Right lobe of liver (tissue), 6 donors: ENCODE results near the gene ADGRV1. TPM values are rescaled to one million over a fixed set of nuclear protein-coding genes. Genes with fewer than 3 reads are reported as not detected.
"Not testable (repeated sequence)": the region's sequence is repeated elsewhere in the genome, so short reads cannot be mapped to it uniquely, and the experiment has no call there.

Experiments
- ATAC-seq, 4 donors: fragments of 200-7000 bp; cut with Tn5 transposase; one replicate each; pipeline ENCODE4 v1.9.1; 2020; ENCODE audit warnings: mild to moderate bottlenecking in 4 of 4, moderate library complexity in 4 of 4
- DNase-seq, 3 donors: peaks; one replicate each; pipeline ENCODE4 v3.0.0-alpha.2; 2020
- H3K27ac ChIP-seq, 3 donors: fragments of 200-600 bp; one replicate each; pipeline ENCODE4 v1.8.0; 2022
- H3K27me3 ChIP-seq, 2 donors: fragments of 200-600 bp; one replicate each; pipeline ENCODE4 v1.8.0; 2022
- H3K36me3 ChIP-seq, 4 donors: fragments of 200-600 bp; sonication (generic) in 1 of 4; one replicate each; pipeline versions ENCODE4 v1.5.1 to v1.8.0; 2017 to 2022; ENCODE audit warnings: control low read depth in 1 of 4
- H3K4me1 ChIP-seq, 4 donors: fragments of 200-600 bp; sonication (generic) in 1 of 4; one replicate each; pipeline versions ENCODE4 v1.5.1 to v1.8.0; 2017 to 2022; ENCODE audit warnings: control low read depth in 1 of 4
- H3K4me3 ChIP-seq, 3 donors: fragments of 200-600 bp; one replicate each; pipeline ENCODE4 v1.8.0; 2022
- H3K9me3 ChIP-seq, 4 donors: fragments of 200-600 bp; sonication (generic) in 1 of 4; one replicate each; pipeline versions ENCODE4 v1.5.1 to v1.8.0; 2017 to 2022; ENCODE audit warnings: control low read depth in 1 of 4
- CTCF ChIP-seq, 4 donors: fragments of 200-600 bp in 3 of 4; fragments of 450-650 bp in 1 of 4; IDR thresholded peaks; one replicate each; pipeline versions ENCODE4 v1.5.1 to v1.8.0; 2016 to 2022; ENCODE audit warnings: antibody characterized with exemption in 4 of 4, mild to moderate bottlenecking in 2 of 4
- POLR2A ChIP-seq: fragments of 450-650 bp; IDR thresholded peaks from one replicate; pipeline ENCODE4 v1.6.1; 2017; ENCODE audit warnings: antibody characterized with exemption, mild to moderate bottlenecking
- WGBS: methylation state at CpG from one replicate; pipeline ENCODE4 v1.1.6; 2018; ENCODE audit warnings: low coverage, low lambda C conversion rate; ENCODE audit not compliant: insufficient coverage; ENCODE audit errors: missing lambda C conversion rate; 5-methylcytosine and 5-hydroxymethylcytosine counted together
- intact Hi-C, 2 donors: fragments of 100-400 bp; cut with DNase I; formaldehyde crosslinking; loops; one replicate each; pipeline versions ENCODE4 v1.11.2 to v1.14.1; 2022
- total RNA-seq, 6 experiments: library from RNA; depleted of rRNA in 2 of 6; stranded (reverse); fragments of >200 nt in 2 of 6; fragmentation: NEBNext Ultra II Directional in 3 of 6; extraction: Animal tissue kit (Norgen Biotek cat#: 25700) in 3 of 6; gene quantifications; one replicate each; pipeline versions ENCODE4 v1.1.0 to v1.2.4, GENCODE V29; 2016 to 2023
- donor health status: DM: no; HTN: yes; CAD: no.
- donor health status: DM: no; HTN: no; CAD: no.
- donor health status: DM: no; HTN: no; CAD: no.
- donor health status: DM: no; HTN: yes; CAD: no.
- donor health status: DM: no; HTN: yes; CAD: no.

ADGRV1 gene
- total RNA-seq, 6 experiments from 2014 or later = 4.5 to 15.9 (median 7.4) TPM

GRCh38 chr5:90675222-90675621, 116.6 kb downstream of the ADGRV1 start:
- Histone ChIP-seq H3K4me1 (no peaks in the 10 kb centered on the region), H3K27me3 (no peaks in the 10 kb centered on the region), H3K4me3 (no peak overlapping the region), H3K27ac (no peak overlapping the region), H3K9me3 (no peaks in the 10 kb centered on the region), H3K36me3 (no peaks in the 10 kb centered on the region)
- 55% methylated on average over 8 of the region's 8 CpGs for WGBS
- intact Hi-C loops = no loop called here
- no peak for ATAC-seq
- TF ChIP-seq POLR2A (no peak), CTCF (IDR thresholded peaks at IDR 0.05) (no peak)
- DNase-seq = no peak

DNA sequence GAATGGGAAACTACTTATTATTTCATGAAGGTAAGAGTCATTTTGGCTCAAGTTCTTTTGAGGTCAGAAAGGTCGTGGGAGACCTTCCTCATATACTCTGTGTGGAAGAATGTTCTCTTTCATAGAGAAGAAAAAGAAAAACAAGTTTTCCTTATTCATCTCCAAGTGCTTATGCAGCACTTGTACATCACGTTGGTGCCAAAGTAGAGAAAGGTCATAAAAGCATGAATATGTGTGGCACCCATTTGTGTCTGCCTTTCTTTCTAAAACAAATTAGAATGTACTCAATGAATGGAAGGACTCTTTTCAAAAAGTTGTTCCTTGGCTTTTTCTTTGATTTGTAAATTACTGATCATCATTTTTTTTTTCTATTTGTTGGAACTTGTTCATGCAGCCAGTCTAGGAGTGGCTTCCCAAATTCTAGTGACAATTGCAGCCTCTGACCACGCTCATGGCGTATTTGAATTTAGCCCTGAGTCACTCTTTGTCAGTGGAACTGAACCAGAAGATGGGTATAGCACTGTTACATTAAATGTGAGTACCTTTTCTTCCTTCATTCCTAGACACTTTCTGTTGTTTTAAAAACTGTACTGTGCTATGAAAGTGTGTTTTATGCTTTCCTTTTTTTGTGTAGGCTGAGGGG, 122.4 kb downstream of the ADGRV1 start:
- no peaks in the 10 kb centered on the region for H3K27me3 ChIP-seq
- no peaks in the 10 kb centered on the region for H3K4me1 ChIP-seq
- TF ChIP-seq CTCF (IDR thresholded peaks at IDR 0.05) (no peak), POLR2A (no peak)
- WGBS = 46% methylated on average over 4 of the region's 4 CpGs
- DNase-seq = no peak
- H3K9me3 ChIP-seq = no peaks in the 10 kb centered on the region
- no peak overlapping the region for H3K4me3 ChIP-seq
- ATAC-seq = no peak
- no peaks in the 10 kb centered on the region for H3K36me3 ChIP-seq
- no peak overlapping the region for H3K27ac ChIP-seq
- intact Hi-C loops = no loop called here

DNA sequence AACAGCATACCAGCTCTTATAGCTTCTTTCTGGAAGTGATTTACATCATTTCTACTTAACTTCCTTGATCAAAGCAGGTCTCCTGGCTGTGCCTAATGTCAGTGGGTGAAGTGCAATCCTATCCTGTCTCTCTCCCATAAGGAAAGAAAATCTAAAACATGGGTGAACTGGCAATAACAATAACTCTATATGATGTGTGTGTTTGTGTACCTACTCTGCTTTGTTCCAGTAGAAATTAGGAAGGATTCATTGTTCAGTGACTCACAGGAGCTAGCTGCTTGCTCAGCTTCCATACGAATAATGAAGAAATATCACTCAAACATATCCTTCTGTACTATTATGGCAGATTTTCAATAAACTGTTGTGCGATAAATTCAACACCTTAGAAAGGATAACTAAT, 123.7 kb downstream of the ADGRV1 start:
- WGBS = 78% methylated on average over 2 of the region's 2 CpGs

GRCh38 chr5:90685425-90686022, 126.9 kb downstream of the ADGRV1 start:
- no peak for TF ChIP-seq CTCF (IDR thresholded peaks at IDR 0.05)
- TF ChIP-seq POLR2A = no peak
- WGBS = 84% methylated on average over 7 of the region's 8 CpGs
- Histone ChIP-seq H3K9me3 (no peaks in the 10 kb centered on the region), H3K36me3 (no peaks in the 10 kb centered on the region), H3K27ac (no peak overlapping the region), H3K4me3 (no peak overlapping the region), H3K4me1 (no peaks in the 10 kb centered on the region), H3K27me3 (no peaks in the 10 kb centered on the region)
- ATAC-seq = no peak
- no peak for DNase-seq
- intact Hi-C loops = no loop called here

More for the DNA sequence above, 123.7 kb downstream of the ADGRV1 start:
- Histone ChIP-seq H3K27me3 (no peaks in the 10 kb centered on the region), H3K9me3 (no peaks in the 10 kb centered on the region), H3K4me1 (no peaks in the 10 kb centered on the region), H3K4me3 (no peak overlapping the region), H3K36me3 (no peaks in the 10 kb centered on the region), H3K27ac (no peak overlapping the region)
- ATAC-seq = no peak
- intact Hi-C loops = no loop called here
- TF ChIP-seq POLR2A (no peak), CTCF (IDR thresholded peaks at IDR 0.05) (no peak)
- DNase-seq = no peak

- H3K4me3 ChIP-seq, H3K27ac ChIP-seq, intact Hi-C loops, H3K27me3 ChIP-seq, H3K9me3 ChIP-seq, H3K4me1 ChIP-seq, ATAC-seq, H3K36me3 ChIP-seq, DNase-seq: not testable (repeated sequence)
- WGBS = 80% methylated on average over 2 of the region's 2 CpGs
These were observed 127.8 kb downstream of the ADGRV1 start for GRCh38 chr5:90686363-90686762.

DNA sequence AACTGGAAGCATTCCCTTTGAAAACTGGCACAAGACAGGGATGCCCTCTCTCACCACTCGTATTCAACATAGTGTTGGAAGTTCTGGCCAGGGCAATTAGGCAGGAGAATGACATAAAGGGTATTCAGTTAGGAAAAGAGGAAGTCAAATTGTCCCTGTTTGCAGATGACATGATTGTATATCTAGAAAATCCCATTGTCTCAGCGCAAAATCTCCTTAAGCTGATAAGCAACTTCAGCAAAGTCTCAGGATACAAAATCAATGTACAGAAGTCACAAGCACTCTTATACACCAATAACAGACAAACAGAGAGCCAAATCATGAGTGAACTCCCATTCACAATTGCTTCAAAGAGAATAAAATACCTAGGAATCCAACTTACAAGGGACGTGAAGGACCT, 128.9 kb downstream of the ADGRV1 start:
- H3K9me3 ChIP-seq, ATAC-seq, H3K4me1 ChIP-seq, intact Hi-C loops, H3K4me3 ChIP-seq, H3K27me3 ChIP-seq, DNase-seq, H3K36me3 ChIP-seq, H3K27ac ChIP-seq: not testable (repeated sequence)
- WGBS = 52% methylated on average over 2 of the region's 3 CpGs
